Measurements from ENCODE around the gene EFNA3. TPM values are rescaled to one million over a fixed set of nuclear protein-coding genes. Genes with fewer than 3 reads are reported as not detected.
A peak's percentile ranks its signal among the peaks of the same experiment; 100 is the strongest.

The EFNA3 gene
- total and polyA plus RNA-seq, 9 of the 15 experiments (the other 6 are each of a cell fraction or from before 2014, with no cell fraction given) = 0.59 to 7.9 (median 4.7) TPM

DNA sequence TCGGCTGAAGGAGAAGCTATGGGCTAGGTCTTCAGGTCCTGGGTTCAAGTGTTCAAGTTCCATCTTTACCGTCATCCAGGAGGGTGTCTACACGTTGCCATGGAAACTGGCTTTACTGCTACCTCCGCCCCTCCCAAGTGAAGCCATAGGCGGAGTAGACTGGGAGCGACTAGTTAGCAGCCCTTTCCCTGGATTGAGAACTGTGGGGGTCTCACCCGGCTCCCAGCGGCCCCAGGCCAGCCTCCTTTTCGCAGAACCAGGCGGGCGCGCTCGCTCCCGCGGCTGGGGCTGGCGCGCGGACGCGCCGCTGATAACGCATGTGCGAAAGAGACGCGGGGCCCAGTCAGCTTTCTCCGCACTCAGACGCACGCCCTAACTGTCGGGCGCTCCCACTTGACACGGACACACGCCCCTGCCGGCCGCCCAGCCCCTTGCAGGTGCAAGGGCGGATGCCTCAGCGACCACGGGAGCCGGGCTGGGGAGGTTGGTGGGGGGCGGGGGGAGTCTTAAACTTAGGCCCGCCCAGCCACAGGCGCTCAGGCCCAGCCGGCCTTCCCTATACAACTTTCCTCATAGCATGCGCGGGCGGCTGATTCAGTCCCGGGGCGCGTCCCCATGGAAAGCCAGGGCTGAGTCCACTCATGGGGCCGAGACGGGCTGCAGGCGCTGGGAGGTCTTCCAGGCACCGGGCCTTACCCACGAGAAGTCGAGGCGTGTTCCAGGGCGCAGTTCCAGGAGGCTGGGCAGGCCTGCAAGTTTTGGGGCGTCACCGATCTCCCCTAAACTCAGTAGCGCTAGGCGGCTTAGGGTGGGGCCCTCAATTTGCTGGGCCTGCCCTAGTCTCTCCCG is 7.7 kb upstream of the EFNA3 start (continued):
- TF ChIP-seq NKRF (IDR thresholded peaks at IDR 0.05; ENCODE audit: borderline replicate concordance) = 0 out of 2 replicates have a peak, but pooled peaks have one; percentile 39
- TF ChIP-seq, protein P1, sequence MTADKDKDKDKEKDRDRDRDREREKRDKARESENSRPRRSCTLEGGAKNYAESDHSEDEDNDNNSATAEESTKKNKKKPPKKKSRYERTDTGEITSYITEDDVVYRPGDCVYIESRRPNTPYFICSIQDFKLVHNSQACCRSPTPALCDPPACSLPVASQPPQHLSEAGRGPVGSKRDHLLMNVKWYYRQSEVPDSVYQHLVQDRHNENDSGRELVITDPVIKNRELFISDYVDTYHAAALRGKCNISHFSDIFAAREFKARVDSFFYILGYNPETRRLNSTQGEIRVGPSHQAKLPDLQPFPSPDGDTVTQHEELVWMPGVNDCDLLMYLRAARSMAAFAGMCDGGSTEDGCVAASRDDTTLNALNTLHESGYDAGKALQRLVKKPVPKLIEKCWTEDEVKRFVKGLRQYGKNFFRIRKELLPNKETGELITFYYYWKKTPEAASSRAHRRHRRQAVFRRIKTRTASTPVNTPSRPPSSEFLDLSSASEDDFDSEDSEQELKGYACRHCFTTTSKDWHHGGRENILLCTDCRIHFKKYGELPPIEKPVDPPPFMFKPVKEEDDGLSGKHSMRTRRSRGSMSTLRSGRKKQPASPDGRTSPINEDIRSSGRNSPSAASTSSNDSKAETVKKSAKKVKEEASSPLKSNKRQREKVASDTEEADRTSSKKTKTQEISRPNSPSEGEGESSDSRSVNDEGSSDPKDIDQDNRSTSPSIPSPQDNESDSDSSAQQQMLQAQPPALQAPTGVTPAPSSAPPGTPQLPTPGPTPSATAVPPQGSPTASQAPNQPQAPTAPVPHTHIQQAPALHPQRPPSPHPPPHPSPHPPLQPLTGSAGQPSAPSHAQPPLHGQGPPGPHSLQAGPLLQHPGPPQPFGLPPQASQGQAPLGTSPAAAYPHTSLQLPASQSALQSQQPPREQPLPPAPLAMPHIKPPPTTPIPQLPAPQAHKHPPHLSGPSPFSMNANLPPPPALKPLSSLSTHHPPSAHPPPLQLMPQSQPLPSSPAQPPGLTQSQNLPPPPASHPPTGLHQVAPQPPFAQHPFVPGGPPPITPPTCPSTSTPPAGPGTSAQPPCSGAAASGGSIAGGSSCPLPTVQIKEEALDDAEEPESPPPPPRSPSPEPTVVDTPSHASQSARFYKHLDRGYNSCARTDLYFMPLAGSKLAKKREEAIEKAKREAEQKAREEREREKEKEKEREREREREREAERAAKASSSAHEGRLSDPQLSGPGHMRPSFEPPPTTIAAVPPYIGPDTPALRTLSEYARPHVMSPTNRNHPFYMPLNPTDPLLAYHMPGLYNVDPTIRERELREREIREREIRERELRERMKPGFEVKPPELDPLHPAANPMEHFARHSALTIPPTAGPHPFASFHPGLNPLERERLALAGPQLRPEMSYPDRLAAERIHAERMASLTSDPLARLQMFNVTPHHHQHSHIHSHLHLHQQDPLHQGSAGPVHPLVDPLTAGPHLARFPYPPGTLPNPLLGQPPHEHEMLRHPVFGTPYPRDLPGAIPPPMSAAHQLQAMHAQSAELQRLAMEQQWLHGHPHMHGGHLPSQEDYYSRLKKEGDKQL (CRISPR knock-in tag; IDR thresholded peaks at IDR 0.05; ENCODE audit: borderline replicate concordance) = no peak
- peak; percentile 70 for TF ChIP-seq BCOR (IDR thresholded peaks at IDR 0.05)
- peak; percentile 75; the same call in 1 of the 2 replicates for TF ChIP-seq KAT7 (CRISPR knock-in tag; IDR thresholded peaks at IDR 0.05; ENCODE audit: borderline replicate concordance)
- TF ChIP-seq HMGN3 (IDR thresholded peaks at IDR 0.05; ENCODE audit: borderline replicate concordance, extremely low read depth, insufficient read length, low read depth, low read length) = peak; percentile 75
- TF ChIP-seq CTCFL (IDR thresholded peaks at IDR 0.05; ENCODE audit: borderline replicate concordance, insufficient read depth, low read depth, low read length, poor library complexity, severe bottlenecking) = peak; percentile 54
- TF ChIP-seq, protein P2, sequence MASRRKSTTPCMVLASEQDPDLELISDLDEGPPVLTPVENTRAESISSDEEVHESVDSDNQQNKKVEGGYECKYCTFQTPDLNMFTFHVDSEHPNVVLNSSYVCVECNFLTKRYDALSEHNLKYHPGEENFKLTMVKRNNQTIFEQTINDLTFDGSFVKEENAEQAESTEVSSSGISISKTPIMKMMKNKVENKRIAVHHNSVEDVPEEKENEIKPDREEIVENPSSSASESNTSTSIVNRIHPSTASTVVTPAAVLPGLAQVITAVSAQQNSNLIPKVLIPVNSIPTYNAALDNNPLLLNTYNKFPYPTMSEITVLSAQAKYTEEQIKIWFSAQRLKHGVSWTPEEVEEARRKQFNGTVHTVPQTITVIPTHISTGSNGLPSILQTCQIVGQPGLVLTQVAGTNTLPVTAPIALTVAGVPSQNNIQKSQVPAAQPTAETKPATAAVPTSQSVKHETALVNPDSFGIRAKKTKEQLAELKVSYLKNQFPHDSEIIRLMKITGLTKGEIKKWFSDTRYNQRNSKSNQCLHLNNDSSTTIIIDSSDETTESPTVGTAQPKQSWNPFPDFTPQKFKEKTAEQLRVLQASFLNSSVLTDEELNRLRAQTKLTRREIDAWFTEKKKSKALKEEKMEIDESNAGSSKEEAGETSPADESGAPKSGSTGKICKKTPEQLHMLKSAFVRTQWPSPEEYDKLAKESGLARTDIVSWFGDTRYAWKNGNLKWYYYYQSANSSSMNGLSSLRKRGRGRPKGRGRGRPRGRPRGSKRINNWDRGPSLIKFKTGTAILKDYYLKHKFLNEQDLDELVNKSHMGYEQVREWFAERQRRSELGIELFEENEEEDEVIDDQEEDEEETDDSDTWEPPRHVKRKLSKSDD (conservative IDR thresholded peaks at IDR 0.05; ENCODE audit: low read length) = no peak
- TF ChIP-seq, protein P3, sequence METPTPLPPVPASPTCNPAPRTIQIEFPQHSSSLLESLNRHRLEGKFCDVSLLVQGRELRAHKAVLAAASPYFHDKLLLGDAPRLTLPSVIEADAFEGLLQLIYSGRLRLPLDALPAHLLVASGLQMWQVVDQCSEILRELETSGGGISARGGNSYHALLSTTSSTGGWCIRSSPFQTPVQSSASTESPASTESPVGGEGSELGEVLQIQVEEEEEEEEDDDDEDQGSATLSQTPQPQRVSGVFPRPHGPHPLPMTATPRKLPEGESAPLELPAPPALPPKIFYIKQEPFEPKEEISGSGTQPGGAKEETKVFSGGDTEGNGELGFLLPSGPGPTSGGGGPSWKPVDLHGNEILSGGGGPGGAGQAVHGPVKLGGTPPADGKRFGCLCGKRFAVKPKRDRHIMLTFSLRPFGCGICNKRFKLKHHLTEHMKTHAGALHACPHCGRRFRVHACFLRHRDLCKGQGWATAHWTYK (CRISPR knock-in tag; IDR thresholded peaks at IDR 0.05) = 0 out of 2 replicates have a peak, but pooled peaks have one; percentile 47
- TF ChIP-seq, protein P4, sequence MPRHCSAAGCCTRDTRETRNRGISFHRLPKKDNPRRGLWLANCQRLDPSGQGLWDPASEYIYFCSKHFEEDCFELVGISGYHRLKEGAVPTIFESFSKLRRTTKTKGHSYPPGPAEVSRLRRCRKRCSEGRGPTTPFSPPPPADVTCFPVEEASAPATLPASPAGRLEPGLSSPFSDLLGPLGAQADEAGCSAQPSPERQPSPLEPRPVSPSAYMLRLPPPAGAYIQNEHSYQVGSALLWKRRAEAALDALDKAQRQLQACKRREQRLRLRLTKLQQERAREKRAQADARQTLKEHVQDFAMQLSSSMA (CRISPR knock-in tag; IDR thresholded peaks at IDR 0.05) = no peak
